Inferior parietal cortex (tissue), 1 donor: ENCODE measurements around the gene C14orf39.

Experiments used
- DNase-seq: peaks from one replicate; pipeline ENCODE4 v3.0.0-alpha.2; 2016; ENCODE audit errors: extremely low spot score

Gene C14orf39, protein sequence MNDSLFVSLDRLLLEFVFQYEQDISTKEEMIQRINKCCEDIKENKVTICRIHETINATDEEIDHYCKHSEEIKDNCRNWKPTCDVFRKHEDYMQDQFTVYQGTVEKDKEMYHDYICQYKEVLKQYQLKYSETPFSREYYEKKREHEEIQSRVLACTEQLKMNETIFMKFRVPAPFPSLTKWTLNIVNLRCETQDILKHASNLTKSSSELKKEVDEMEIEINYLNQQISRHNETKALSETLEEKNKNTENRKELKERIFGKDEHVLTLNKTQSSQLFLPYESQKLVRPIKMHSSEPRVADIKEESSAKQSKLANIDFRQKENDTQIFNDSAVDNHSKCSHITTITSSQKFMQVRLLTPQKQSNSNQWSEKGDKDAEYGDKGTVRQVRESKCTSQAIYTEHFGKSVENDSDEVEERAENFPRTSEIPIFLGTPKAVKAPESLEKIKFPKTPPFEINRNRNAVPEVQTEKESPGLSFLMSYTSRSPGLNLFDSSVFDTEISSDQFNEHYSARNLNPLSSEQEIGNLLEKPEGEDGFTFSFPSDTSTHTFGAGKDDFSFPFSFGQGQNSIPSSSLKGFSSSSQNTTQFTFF

DNA sequence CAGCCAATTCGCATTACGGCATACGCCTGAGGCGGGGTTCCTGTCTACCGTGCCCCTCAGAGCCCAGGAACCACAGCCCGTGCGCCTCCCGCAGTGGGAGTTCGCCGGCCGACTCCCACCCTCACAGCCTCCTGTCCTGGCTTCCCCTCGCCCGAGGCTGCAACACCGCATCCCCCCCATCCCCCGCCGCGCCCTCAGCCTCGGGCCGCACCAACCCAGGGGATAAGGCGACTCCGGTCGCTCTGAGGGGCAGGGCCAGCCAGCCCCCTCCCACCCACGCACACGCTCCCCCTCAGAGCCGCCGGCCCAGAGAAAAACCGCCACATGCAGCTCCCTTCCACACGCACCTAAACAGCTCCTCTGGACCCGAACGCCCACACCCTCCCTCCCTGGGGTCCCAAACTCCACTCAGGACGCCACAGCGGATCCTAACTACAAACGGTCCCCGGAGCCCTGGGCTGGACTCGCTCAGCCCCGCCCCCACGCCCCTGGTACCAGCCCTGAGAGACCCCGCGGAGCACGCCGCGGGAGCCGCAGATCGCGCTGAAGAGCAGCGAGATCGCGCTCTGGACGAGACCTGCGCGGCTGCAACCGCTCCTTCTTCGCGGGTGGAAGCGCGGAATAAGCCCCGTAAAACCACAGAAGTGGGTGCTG lies at the start of gene C14orf39:
TSS of gene C14orf39 (minus strand) at position 466 of the 654 bp plus-strand sequence. CDS start 985 bp downstream, outside the sequence.
- no peak for DNase-seq

DNA sequence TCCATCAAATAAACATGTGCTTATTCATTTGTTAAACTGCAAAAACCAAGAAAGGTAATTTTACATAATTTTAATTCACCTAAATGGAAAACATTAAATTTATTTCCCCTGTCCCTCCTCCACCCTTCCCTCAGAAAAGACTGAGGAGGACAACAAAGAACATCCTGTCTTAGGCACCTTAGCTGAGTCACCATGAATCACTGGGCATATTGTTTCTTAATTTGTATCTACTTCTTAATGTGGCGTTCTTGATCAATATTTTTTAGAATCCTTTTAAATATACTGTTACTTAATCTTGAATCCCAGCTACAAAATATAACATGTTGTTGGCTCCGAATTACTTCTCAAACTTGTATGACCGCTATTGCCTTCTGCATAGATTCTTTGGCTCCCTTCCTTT lies 46.6 kb upstream of the C14orf39 start:
- DNase-seq = no peak

GRCh38 chr14:60515511-60516289 lies 29.8 kb upstream of the C14orf39 start:
- DNase-seq = no peak

DNA sequence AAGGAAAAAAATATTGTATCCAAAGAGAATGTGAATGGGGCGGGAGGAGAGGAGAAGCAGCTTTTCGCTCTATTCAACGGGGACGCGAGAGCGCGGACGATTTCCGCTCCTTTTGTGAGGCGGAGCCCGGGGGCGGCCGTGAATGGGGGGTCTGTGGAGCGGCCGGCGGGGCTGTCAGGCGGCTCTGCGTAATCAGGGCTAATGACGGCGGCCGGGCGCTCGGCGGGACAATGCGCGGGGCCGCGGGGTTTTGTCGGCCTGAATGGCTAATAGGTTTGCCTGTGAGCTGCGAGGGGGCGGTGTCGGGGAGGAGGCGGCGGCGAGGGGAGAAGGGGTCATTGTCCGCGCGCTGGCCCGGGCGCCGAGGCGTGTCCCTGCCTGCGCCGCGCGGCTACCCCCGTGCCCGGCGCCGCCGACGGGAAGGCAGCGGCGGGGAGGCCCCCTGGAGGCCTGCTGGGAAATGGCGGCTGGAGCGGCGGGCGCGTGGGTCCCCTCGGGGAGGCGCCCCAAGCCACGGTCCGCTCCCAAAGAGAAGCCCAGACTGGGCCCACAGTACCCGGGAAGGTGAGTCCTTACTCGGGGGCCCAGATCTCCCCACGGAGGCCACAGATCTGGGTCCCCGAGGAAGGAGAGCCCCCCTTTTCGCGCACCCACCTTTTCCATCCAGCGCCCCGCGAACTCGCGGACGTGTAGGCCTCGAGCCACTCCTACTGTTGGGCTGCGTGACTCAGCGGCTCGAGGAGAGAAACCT lies 29.1 kb upstream of the C14orf39 start:
- no peak for DNase-seq

GRCh38 chr14:60514378-60514740 lies 28.5 kb upstream of the C14orf39 start:
- no peak for DNase-seq

GRCh38 chr14:60512973-60513571 lies 27.2 kb upstream of the C14orf39 start:
- no peak for DNase-seq

DNA sequence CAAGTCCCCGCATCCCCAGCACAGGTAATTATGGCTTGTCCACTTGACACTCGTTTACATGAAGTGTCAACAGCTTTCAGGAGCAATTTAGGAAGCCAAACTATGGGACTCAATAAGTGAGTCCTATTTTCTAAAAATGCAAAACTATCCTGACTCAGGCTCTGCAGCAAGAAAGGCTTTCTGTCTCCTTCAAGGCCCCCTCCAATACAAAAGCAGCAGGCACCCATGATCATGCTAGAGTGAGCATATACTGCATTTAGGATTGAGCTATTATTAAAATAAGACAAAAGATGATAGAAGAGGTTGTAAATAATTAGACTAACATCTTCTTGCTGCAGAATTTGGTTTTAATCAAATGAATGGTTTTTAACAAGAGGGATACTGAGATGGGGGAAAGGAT lies 26.3 kb upstream of the C14orf39 start:
- DNase-seq = no peak

GRCh38 chr14:60510951-60511599 lies 25.2 kb upstream of the C14orf39 start:
- DNase-seq = no peak

- DNase-seq = no peak
Measured at GRCh38 chr14:60510254-60510950, 24.5 kb upstream of the C14orf39 start.

DNA sequence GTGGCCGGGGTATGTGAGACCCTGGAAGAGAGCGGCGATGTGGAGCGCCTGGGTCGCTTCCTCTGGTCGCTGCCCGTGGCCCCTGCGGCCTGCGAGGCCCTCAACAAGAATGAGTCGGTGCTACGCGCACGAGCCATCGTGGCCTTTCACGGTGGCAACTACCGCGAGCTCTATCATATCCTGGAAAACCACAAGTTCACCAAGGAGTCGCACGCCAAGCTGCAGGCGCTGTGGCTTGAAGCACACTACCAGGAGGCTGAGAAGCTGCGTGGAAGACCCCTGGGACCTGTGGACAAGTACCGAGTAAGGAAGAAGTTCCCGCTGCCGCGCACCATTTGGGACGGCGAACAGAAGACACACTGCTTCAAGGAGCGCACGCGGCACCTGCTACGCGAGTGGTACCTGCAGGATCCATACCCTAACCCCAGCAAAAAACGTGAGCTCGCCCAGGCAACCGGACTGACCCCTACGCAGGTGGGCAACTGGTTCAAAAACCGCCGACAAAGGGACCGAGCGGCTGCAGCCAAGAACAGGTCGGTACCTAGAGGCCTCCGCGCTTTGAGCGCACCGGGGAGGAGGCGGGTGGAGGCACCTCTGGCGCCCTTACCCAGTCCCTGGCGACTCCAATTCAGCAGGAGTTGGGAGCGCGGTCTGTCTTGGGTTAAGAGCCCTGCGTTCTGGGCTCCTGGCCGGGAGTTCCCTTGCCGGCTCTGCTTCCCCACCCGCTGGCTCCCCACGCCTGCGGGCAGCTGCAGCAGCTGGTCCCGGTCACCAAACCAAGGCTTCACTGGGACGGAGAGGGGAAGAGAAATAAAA lies 23.8 kb upstream of the C14orf39 start:
- no peak for DNase-seq

DNA sequence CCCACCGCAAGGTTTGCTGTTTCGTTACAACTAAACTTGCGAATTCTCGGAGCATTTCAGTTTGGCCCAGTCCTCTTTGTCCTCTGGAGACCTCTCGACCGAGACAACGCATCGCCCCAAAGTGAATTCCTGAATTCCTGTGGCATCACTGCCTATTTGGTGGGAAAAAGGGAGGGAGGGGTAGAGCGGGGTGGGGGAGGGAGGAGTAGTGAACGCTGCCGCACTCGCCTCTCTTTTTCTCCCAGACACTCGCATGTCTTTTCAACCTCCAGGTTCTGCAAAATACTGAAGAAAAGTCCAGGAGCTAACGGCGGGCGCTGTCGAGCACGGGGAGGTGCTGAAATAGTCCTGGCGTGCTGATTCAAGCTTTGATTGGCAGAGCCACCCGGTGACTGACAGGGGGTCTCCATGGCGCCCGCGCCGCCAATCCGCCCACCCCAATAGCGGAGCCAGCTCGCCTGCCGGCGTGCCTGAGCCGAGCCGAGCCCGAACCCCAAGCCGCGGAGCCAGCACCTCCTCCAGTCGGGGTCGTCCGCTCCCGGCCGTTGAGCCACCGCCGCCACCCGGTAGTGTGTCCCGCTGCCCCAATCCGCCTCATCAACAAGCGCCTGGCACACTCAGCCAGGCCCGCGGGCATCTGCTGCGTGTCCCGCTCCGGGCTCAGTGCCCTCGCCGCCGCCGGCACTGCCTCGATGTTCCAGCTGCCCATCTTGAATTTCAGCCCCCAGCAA lies 23.0 kb upstream of the C14orf39 start, which contains the start of gene SIX6:
TSS of gene SIX6 (plus strand) at position 440 of the 731 bp plus-strand sequence. CDS start at position 693, 253 bp downstream.
- no peak for DNase-seq

- no peak for DNase-seq
Measured at GRCh38 chr14:60508363-60508706, 22.5 kb upstream of the C14orf39 start.

- no peak for DNase-seq
Measured at GRCh38 chr14:60506985-60507829, 21.3 kb upstream of the C14orf39 start.

DNA sequence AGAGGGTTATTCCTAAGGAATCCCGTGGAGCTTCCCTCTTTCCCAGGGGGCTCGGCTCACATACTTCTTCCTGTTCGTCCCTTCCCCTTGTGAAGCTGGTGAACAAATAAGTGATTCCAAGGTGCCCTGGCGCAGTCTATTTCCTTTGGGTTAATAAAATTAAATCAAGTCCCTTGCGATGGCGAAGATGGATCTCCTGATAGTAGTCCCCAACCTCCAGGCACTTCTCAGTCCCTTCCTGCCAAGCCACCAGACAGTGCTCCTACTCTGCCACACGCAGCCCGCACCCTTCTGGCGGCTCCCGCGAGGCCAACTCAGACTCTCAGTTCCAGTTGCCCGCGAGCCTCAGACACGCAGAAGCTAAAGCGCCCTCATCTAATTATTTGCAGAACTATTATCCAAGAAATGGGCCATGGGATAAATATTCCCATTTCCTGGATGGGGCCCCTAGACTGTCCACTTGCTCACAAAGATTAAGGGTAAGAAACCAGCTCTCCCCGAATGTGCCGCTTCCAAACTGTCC lies 20.7 kb upstream of the C14orf39 start:
- DNase-seq = no peak

DNA sequence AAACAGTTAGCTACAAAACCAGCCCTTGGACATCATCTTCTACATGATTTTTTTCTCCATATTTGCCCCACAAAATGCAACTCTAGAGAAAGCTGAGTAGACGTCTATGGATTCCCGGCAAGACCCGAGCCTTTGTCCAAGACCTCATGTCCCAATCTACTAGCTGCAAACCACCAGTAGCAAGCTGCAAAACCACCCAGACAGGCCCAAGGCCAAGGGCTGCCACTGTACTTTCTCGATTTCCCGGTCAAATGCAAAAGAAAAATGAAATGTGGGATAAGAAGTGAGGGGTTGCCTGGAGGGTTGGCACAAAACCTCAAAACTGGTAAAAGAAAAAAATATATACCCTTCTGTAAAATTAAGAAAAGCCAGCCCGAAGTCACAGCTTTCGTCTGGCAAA lies 20.1 kb upstream of the C14orf39 start:
- no peak for DNase-seq

DNA sequence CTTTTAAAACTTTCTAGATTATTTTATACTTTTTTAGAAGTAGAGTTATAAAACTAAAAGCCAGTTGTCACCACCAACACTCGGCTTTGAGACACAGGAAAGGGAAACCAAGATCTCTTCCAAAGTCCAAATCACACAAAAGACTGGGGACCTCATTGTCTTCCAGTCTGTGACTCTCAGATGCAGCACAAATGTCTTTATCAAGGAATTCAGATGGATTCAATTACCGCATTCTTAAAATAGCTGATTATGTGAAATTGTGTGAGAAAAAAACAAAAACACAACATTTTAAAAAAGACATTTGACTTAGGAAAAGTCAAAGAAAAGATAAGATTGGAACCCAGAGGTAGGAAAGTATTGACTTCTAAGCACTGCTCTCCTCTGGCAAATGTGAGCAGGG lies 19.6 kb upstream of the C14orf39 start:
- DNase-seq = no peak

- no peak for DNase-seq
Measured at GRCh38 chr14:60502541-60502940, 16.7 kb upstream of the C14orf39 start.
